ENCODE data around the gene METAP2.
"Not testable (repeated sequence)": the region's sequence is repeated elsewhere in the genome, so short reads cannot be mapped to it uniquely, and the experiment has no call there.

METAP2 gene

DNA sequence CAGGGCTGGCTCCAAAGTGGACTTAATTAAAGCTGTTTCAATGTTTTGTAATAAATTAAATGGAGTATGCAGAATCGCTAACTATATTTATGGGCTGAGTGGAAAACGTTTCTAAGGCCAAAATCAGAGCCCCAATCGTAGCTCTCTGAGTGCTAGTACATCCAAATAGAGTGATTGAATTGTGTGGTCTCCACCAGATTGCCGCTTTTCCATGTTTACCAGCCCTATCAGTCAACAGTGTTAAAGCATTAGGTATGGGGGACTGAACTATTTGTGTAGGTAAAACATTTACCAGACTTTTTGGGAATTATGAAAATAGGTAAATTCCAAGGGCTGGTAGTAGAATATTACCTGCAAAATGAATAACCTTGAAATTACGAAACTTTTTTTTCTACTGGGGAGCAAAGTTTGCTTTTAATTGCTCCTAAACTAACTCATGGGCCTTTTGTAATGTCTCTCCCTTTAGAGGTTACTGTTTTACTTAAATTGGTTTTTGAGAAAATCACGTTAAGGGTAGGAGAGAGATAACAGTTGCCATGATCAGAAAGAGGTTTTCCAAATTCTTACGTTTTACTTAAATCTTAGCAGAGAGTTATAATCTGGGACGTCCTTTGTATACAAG is 28.0 kb upstream of the METAP2 start:
- Histone ChIP-seq H3K9ac (no peak overlapping the region), H3K36me3 (no peaks in the 10 kb centered on the region), H3K4me1 (no peaks in the 10 kb centered on the region), H3K27ac (no peak overlapping the region), H3K9me3 (peaks cover 19% of the 10 kb centered on the region), H3K4me2 (no peak overlapping the region), H3K27me3 (no peaks in the 10 kb centered on the region), H3K4me3 (no peak overlapping the region), H4K20me1 (no peaks in the 10 kb centered on the region)
- TF ChIP-seq Cebpa-rat (IDR thresholded peaks at IDR 0.05) = no peak

DNA sequence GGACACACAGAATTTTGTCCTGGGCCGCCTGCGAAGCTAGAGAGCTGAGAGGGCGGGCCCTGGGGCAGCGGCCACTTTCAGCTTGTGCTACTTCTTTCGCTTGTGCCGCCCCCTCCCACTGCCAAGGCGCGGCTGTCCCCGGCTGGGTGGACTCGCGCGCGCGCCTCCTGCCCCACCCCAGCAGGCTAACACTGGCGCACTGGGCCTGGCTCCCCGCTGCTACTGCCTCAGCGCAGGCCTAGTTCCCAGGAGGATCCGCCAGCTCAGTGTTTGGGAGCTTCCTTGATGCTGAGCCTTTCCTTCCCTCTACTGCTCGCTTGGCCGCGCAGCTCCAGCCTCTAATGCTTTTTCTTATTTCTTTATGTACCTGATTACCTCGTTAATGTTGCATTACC is 27.4 kb upstream of the METAP2 start:
- no peaks in the 10 kb centered on the region for H3K27me3 ChIP-seq
- H3K4me3 ChIP-seq = no peak overlapping the region

DNA sequence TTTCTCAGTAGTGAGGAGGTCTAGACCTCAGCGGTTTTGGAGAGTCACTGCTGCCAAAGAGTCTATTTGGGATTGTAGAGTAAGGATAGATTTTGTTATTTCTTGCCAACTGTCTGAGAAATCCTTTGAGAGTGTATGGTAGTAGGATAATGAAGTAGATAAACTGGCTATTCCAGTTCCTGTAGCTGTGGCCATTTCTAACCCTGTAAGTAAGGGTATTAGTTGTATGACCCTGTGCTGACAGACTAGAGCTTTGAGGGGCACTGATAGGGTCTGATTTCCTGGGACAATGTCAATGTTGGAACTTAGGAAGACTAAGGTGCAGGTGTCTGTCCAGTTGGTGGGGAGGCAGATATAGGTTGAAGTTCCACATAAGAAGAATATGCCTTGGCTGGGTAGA is 24.3 kb upstream of the METAP2 start:
- H3K9ac ChIP-seq, H4K20me1 ChIP-seq, H3K4me1 ChIP-seq, H3K27me3 ChIP-seq, H3K36me3 ChIP-seq, H3K4me3 ChIP-seq, H3K27ac ChIP-seq, H3K4me2 ChIP-seq: not testable (repeated sequence)
- H3K9me3 ChIP-seq = peaks cover 19% of the 10 kb centered on the region

More for the DNA sequence above, 27.4 kb upstream of the METAP2 start:
- no peaks in the 10 kb centered on the region for H4K20me1 ChIP-seq
- no peak overlapping the region for H3K27ac ChIP-seq
- peaks cover 19% of the 10 kb centered on the region for H3K9me3 ChIP-seq
- TF ChIP-seq Cebpa-rat (IDR thresholded peaks at IDR 0.05) = no peak
- no peak overlapping the region for H3K9ac ChIP-seq
- H3K4me1 ChIP-seq = no peaks in the 10 kb centered on the region
- no peak overlapping the region for H3K4me2 ChIP-seq
- H3K36me3 ChIP-seq = no peaks in the 10 kb centered on the region

DNA sequence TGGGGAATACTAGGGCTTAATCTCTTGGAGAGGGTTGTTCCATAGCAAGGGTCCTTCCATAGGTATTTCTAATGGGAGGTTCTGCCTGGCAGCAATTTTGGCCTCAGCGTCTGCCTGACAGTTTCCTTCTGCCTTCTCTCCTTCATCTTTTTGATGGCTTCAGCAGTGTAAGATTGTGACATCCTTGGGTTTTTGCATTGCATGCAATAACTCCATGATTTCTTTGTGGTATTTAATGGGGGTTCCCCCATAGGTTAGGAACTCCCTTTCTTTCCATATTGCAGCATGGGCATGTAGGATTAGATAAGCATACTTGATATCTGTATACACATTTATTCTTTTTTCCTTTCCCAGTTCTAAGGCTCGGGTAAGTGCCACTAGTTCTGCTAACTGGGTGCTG is 21.5 kb upstream of the METAP2 start:
- H3K27ac ChIP-seq, H3K4me2 ChIP-seq, H3K4me3 ChIP-seq, H4K20me1 ChIP-seq, H3K27me3 ChIP-seq, H3K4me1 ChIP-seq, H3K9ac ChIP-seq, H3K36me3 ChIP-seq: not testable (repeated sequence)
- peaks cover 24% of the 10 kb centered on the region for H3K9me3 ChIP-seq

DNA sequence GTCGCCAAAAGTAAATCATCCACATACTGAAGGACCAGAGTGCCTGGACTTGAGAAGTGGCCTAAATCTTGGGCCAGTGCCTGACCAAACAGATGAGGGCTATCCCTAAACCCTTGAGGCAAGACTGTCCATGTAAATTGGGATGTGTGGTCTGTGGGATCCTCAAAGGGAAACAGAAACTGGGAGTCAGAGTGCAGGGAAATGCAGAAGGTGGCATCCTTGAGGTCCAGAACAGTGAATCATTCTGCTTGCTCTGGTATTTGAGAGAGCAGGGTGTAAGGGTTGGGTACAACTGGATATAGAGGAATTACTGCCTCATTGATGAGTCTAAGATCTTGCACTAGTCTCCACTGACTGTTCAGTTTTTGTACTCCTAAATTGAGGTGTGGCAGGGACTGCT is 20.1 kb upstream of the METAP2 start:
- H3K27me3 ChIP-seq, H4K20me1 ChIP-seq, H3K4me2 ChIP-seq, H3K36me3 ChIP-seq, H3K9ac ChIP-seq, H3K27ac ChIP-seq, H3K4me3 ChIP-seq, H3K4me1 ChIP-seq: not testable (repeated sequence)
- peaks cover 35% of the 10 kb centered on the region for H3K9me3 ChIP-seq

DNA sequence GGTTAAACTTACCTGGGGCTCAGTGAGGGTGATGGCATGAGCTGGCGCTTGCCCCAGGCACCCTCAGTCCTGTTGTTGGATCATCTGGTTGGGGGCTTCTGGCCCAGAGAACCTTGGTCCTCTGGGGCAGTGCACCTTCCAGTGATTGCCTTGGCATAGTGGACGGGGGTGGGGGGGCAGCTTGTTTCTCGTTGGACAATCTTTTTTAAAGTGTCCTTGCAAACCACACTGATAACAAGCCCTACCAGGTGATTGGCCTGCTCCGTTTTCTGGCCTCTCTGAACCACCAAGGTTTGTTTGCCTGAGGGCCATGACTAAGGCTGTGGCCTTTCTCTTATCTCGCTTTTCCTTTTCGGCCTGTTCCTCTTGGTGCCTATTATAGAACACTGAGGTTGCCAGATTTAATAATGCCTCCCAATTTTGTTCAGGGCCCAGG is 19.2 kb upstream of the METAP2 start:
- H3K4me2 ChIP-seq, H3K4me1 ChIP-seq, H3K36me3 ChIP-seq, H4K20me1 ChIP-seq, H3K27ac ChIP-seq, H3K4me3 ChIP-seq, H3K27me3 ChIP-seq, H3K9ac ChIP-seq: not testable (repeated sequence)
- H3K9me3 ChIP-seq = peaks cover 37% of the 10 kb centered on the region

DNA sequence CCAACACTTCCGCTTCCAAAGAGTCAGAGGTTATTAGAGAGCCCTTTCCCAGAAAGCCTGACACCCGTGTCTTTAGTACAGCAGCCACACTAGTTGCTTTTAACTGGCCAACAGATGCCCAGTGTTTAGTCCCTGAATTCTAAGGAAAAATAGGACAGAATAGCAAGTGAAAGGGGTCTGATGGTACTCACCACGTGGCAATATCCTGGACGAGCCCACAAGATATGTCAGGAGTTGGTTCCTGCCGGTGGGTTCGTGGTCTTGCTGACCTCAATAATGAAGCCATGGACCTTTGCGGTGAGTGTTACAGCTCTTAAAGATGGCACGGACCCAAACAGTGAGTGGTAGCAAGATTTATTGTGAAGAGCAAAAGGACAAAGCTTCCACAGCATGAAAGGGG is 16.3 kb upstream of the METAP2 start:
- H4K20me1 ChIP-seq, H3K4me2 ChIP-seq, H3K4me1 ChIP-seq, H3K36me3 ChIP-seq, H3K9ac ChIP-seq, H3K27ac ChIP-seq, H3K4me3 ChIP-seq, H3K27me3 ChIP-seq: not testable (repeated sequence)
- H3K9me3 ChIP-seq = peaks cover 37% of the 10 kb centered on the region

DNA sequence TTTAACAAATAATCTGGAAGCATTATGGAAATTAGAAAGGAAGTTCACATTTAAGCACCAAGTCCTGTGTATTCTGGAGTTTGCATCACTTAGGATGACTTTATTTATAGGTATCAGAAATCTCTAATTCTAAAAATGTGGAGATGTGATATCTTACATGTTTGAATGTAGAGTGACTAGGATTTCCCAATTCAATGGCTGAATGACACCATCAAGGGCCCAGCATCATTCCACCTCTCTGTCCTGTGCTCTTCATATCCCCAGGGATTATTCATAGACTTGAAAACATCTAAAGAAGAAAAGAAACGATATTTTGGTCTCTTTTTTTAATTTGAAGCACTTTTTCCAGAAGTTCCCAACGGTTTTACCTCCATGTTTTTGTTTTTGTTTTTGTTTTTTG is 15.2 kb upstream of the METAP2 start:
- Histone ChIP-seq H3K4me2 (no peak overlapping the region), H3K36me3 (no peaks in the 10 kb centered on the region), H3K9me3 (peaks cover 37% of the 10 kb centered on the region), H3K27me3 (no peaks in the 10 kb centered on the region), H3K4me1 (no peaks in the 10 kb centered on the region), H4K20me1 (no peaks in the 10 kb centered on the region), H3K27ac (no peak overlapping the region), H3K4me3 (no peak overlapping the region), H3K9ac (no peak overlapping the region)
- no peak for TF ChIP-seq Cebpa-rat (IDR thresholded peaks at IDR 0.05)

DNA sequence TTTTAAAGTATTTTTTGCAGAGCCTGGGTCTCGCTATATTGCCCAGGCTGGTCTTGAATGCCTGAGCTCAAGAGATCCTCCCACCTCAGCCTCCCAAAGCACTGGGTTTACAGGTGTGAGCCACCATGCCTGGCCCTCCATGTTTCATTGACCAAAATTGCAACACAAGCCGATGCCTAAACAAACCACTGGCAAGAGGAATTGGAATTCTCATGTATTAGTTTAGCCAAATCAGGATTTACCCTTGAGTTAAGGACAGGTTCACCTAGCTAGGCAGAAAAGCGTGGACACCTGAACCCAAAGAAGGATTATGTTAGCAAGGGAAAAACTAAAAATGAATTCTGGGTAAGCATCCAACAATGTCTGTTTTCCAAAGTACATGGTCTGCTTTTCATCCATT is 14.6 kb upstream of the METAP2 start:
- no peaks in the 10 kb centered on the region for H4K20me1 ChIP-seq
- H3K9me3 ChIP-seq = peaks cover 37% of the 10 kb centered on the region
- H3K27ac ChIP-seq = no peak overlapping the region
- H3K4me3 ChIP-seq = no peak overlapping the region
- H3K36me3 ChIP-seq = no peaks in the 10 kb centered on the region
- H3K4me2 ChIP-seq = no peak overlapping the region
- no peak for TF ChIP-seq Cebpa-rat (IDR thresholded peaks at IDR 0.05)
- H3K27me3 ChIP-seq = no peaks in the 10 kb centered on the region
- no peak overlapping the region for H3K9ac ChIP-seq
- no peaks in the 10 kb centered on the region for H3K4me1 ChIP-seq

DNA sequence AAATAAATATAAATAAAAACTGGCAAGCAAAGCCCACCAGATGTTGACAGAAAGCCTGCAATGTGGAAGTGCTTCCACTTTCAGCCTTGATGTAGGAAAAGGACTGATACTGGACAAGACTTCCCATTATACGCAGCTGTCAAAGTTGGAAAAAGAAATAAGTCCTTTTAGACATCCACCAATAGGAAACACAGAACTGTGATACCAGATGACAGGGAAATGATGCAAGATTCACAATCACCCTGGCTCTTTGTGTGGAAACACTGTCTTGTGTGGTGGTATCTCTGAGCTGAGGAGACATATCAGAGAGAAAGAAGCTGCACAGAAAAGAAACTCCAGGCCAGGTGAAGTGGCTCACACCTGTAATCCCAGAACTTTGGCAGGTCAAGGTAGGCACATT is 13.8 kb upstream of the METAP2 start:
- no peak for TF ChIP-seq Cebpa-rat (IDR thresholded peaks at IDR 0.05)
- Histone ChIP-seq H3K9ac (no peak overlapping the region), H3K9me3 (peaks cover 37% of the 10 kb centered on the region), H3K27ac (no peak overlapping the region), H3K36me3 (no peaks in the 10 kb centered on the region), H3K4me3 (no peak overlapping the region), H3K4me1 (no peaks in the 10 kb centered on the region), H3K27me3 (no peaks in the 10 kb centered on the region), H4K20me1 (no peaks in the 10 kb centered on the region), H3K4me2 (no peak overlapping the region)

DNA sequence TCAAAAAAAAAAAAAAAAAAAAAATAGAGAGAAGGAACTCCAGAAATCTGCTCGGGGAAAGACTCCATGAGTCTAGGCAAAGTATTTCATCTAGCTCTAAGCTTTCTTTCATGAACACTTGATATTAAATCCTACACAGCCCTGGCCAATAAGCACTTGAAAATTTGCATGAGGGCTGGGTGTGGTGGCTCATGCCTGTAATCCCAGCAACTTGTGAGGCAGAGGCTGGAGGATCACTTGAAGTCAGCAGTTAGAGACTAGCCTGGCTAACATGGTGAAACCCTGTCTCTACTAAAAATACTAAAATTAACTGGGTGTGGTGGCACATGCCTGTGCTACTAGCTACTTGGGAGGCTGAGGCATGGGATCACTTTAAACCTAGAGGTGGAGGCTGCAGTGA is 13.1 kb upstream of the METAP2 start:
- Histone ChIP-seq H3K27ac (no peak overlapping the region), H3K27me3 (no peaks in the 10 kb centered on the region), H4K20me1 (no peaks in the 10 kb centered on the region), H3K9ac (no peak overlapping the region), H3K36me3 (no peaks in the 10 kb centered on the region), H3K9me3 (peaks cover 35% of the 10 kb centered on the region), H3K4me3 (no peak overlapping the region), H3K4me1 (no peaks in the 10 kb centered on the region), H3K4me2 (no peak overlapping the region)
- TF ChIP-seq Cebpa-rat (IDR thresholded peaks at IDR 0.05) = no peak

Measured in BLaER1 (cell line).